Measurements from ENCODE around the gene RSBN1.
"Not testable (repeated sequence)": the region's sequence is repeated elsewhere in the genome, so short reads cannot be mapped to it uniquely, and the experiment has no call there.

Gene RSBN1

DNA sequence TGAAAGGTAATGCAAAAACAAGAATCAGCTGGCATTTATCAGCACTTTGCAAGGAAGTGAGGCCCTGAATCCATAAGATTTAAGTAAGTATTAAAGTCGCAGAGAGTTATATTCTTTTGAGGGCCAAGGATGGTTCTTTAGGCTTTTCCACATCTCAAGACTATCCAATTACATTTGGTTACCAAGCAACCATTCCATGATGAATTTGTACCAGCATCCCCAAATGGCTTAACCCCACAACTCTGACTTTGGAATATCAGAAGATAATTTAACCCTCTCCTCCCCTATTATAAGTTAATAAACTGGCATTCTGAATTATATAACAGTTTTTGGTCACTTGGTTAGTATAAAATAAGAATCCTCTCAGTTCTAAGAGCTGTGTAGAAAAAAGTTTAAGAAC lies 55.8 kb downstream of the RSBN1 start:
- H3K27ac Mint-ChIP-seq, result no peak overlapping the region
- peaks cover 29% of the 10 kb centered on the region for H3K4me1 Mint-ChIP-seq (ENCODE audit: low read depth)
- peaks cover 16% of the 10 kb centered on the region for H3K36me3 Mint-ChIP-seq (ENCODE audit: low read depth)
- no peaks in the 10 kb centered on the region for H3K27me3 Mint-ChIP-seq (ENCODE audit: low read depth)
- peak overlapping the region; percentile 94 for H3K4me3 Mint-ChIP-seq
- H3K9me3 Mint-ChIP-seq, result no peaks in the 10 kb centered on the region

- H3K9me3 Mint-ChIP-seq; H3K27me3 Mint-ChIP-seq (ENCODE audit: low read depth); H3K27ac Mint-ChIP-seq; H3K4me3 Mint-ChIP-seq: not testable (repeated sequence)
- Mint-ChIP-seq H3K4me1 (ENCODE audit: low read depth) (peaks cover 25% of the 10 kb centered on the region), H3K36me3 (ENCODE audit: low read depth) (peaks cover 16% of the 10 kb centered on the region)
Measured at GRCh38 chr1:113753333-113753732, 58.9 kb downstream of the RSBN1 start.

GRCh38 chr1:113751516-113751915 lies 60.8 kb downstream of the RSBN1 start:
- H3K27ac Mint-ChIP-seq, result no peak overlapping the region
- H3K4me1 Mint-ChIP-seq (ENCODE audit: low read depth), result peaks cover 13% of the 10 kb centered on the region

DNA sequence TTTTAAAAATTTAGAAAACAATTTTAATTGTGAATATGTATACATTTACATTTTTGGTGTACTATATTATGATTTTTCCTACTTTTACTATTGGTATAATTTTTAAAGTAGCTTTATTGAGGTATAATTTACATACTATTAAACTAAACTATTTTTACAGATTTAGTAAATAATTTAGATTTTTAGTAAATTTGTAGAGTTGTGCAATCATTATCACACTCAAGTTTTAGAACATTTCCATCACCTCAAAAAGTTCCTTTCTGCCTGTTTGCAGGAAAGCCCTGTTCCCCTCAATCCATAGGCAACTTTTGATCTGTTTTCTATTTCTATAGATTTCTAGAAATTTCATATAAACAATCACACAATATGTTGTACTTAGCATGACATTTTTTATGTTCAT lies 61.2 kb downstream of the RSBN1 start:
- H3K4me3 Mint-ChIP-seq, result no peak overlapping the region
- no peaks in the 10 kb centered on the region for H3K27me3 Mint-ChIP-seq (ENCODE audit: low read depth)
- H3K4me1 Mint-ChIP-seq (ENCODE audit: low read depth), result peaks cover 9% of the 10 kb centered on the region
- no peak overlapping the region for H3K27ac Mint-ChIP-seq
- H3K36me3 Mint-ChIP-seq (ENCODE audit: low read depth), result peaks cover 15% of the 10 kb centered on the region
- H3K9me3 Mint-ChIP-seq, result no peaks in the 10 kb centered on the region

More at GRCh38 chr1:113751516-113751915, 60.8 kb downstream of the RSBN1 start:
- H3K27me3 Mint-ChIP-seq (ENCODE audit: low read depth), result no peaks in the 10 kb centered on the region
- no peaks in the 10 kb centered on the region for H3K9me3 Mint-ChIP-seq
- H3K4me3 Mint-ChIP-seq, result no peak overlapping the region
- peaks cover 15% of the 10 kb centered on the region for H3K36me3 Mint-ChIP-seq (ENCODE audit: low read depth)

GRCh38 chr1:113749402-113749801 lies 62.9 kb downstream of the RSBN1 start:
- Mint-ChIP-seq H3K27me3 (ENCODE audit: low read depth) (no peaks in the 10 kb centered on the region), H3K27ac (no peak overlapping the region), H3K36me3 (ENCODE audit: low read depth) (peaks cover 7% of the 10 kb centered on the region), H3K4me3 (no peak overlapping the region), H3K4me1 (ENCODE audit: low read depth) (peaks cover 7% of the 10 kb centered on the region), H3K9me3 (no peaks in the 10 kb centered on the region)

DNA sequence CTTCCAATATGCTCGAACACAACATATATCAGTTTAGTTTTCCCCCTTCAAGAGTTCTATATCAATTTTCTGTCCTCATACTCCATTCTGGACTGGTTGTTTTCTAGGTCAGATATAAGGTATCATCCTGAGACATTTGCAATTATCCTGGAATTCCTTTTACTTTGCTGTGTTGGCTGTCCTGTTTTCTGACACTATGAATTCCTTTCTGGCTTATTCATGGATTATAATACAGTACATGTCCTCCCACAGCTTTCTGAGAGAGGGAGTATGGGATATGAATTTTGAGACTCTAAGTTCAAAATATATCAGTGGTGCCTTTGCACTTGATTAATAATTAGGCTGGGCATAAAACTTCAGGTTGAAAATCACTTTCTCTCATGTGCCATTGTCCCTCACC lies 64.9 kb downstream of the RSBN1 start:
- no peaks in the 10 kb centered on the region for H3K27me3 Mint-ChIP-seq (ENCODE audit: low read depth)
- H3K27ac Mint-ChIP-seq, result no peak overlapping the region
- H3K36me3 Mint-ChIP-seq (ENCODE audit: low read depth), result peaks cover 6% of the 10 kb centered on the region
- no peaks in the 10 kb centered on the region for H3K9me3 Mint-ChIP-seq
- H3K4me3 Mint-ChIP-seq, result no peak overlapping the region
- H3K4me1 Mint-ChIP-seq (ENCODE audit: low read depth), result peaks cover 16% of the 10 kb centered on the region

- Mint-ChIP-seq H3K4me3 (no peak overlapping the region), H3K4me1 (ENCODE audit: low read depth) (peaks cover 18% of the 10 kb centered on the region), H3K27ac (no peak overlapping the region), H3K36me3 (ENCODE audit: low read depth) (peaks cover 11% of the 10 kb centered on the region), H3K27me3 (ENCODE audit: low read depth) (no peaks in the 10 kb centered on the region), H3K9me3 (no peaks in the 10 kb centered on the region)
Measured at GRCh38 chr1:113745425-113745824, 66.9 kb downstream of the RSBN1 start.

GRCh38 chr1:113744114-113744513 lies 68.2 kb downstream of the RSBN1 start:
- Mint-ChIP-seq H3K4me1 (ENCODE audit: low read depth) (peaks cover 18% of the 10 kb centered on the region), H3K4me3 (no peak overlapping the region), H3K36me3 (ENCODE audit: low read depth) (peaks cover 12% of the 10 kb centered on the region), H3K27me3 (ENCODE audit: low read depth) (no peaks in the 10 kb centered on the region), H3K27ac (no peak overlapping the region), H3K9me3 (no peaks in the 10 kb centered on the region)

DNA sequence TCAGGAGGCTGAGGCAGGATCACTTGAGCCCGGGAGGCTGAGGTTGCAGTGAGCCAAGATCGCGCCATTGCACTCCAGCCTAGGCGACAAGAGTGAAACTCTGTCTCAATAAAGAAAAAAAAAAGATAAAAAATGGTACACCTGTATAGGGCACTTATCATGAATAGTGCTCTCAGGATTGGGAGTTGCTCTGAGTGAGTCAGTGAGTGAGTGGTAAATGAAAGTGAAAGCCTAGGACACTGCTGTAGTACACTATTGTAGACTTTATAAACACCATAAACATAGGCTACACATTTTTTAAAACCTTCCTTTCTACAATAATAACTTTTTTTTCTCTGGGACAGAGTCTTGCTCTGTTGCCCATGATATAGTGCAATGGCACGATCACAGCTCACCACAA lies 69.8 kb downstream of the RSBN1 start:
- no peaks in the 10 kb centered on the region for H3K27me3 Mint-ChIP-seq (ENCODE audit: low read depth)
- no peaks in the 10 kb centered on the region for H3K9me3 Mint-ChIP-seq
- H3K36me3 Mint-ChIP-seq (ENCODE audit: low read depth), result peaks cover 11% of the 10 kb centered on the region
- H3K27ac Mint-ChIP-seq, result peak overlapping the region; percentile 75
- peaks cover 18% of the 10 kb centered on the region for H3K4me1 Mint-ChIP-seq (ENCODE audit: low read depth)
- no peak overlapping the region for H3K4me3 Mint-ChIP-seq

GRCh38 chr1:113734357-113735055 lies 77.8 kb downstream of the RSBN1 start:
- no peaks in the 10 kb centered on the region for H3K27me3 Mint-ChIP-seq (ENCODE audit: low read depth)
- H3K36me3 Mint-ChIP-seq (ENCODE audit: low read depth), result peaks cover 13% of the 10 kb centered on the region
- H3K4me1 Mint-ChIP-seq (ENCODE audit: low read depth), result peaks cover 13% of the 10 kb centered on the region
- no peaks in the 10 kb centered on the region for H3K9me3 Mint-ChIP-seq
- H3K4me3 Mint-ChIP-seq, result no peak overlapping the region
- H3K27ac Mint-ChIP-seq, result peak overlapping the region; percentile 69

DNA sequence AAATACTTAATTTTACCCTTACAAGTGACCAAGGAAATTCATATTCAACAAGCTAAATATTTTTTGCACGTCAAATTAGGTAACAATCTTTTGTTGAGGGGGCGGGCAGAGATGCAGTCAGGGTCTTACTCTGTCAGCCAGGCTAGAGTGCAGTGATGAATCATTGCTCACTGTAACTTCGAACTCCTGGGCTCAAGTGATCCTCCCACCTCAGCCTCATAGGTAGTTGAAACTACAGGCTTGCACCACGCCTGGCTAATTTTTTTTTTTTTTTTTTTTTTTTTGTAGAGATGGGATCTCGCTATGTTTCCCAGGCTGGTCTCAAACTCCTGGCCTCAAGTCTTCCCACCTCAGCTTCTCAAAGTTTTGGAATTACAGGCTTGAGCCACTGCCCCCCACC lies 79.5 kb downstream of the RSBN1 start:
- Mint-ChIP-seq H3K4me3 (no peak overlapping the region), H3K27me3 (ENCODE audit: low read depth) (no peaks in the 10 kb centered on the region), H3K27ac (no peak overlapping the region), H3K9me3 (no peaks in the 10 kb centered on the region), H3K4me1 (ENCODE audit: low read depth) (peaks cover 13% of the 10 kb centered on the region), H3K36me3 (ENCODE audit: low read depth) (peaks cover 22% of the 10 kb centered on the region)

- peaks cover 58% of the 10 kb centered on the region for H3K36me3 Mint-ChIP-seq (ENCODE audit: low read depth)
- no peak overlapping the region for H3K4me3 Mint-ChIP-seq
- peaks cover 32% of the 10 kb centered on the region for H3K9me3 Mint-ChIP-seq
- H3K4me1 Mint-ChIP-seq (ENCODE audit: low read depth), result no peaks in the 10 kb centered on the region
- H3K27me3 Mint-ChIP-seq (ENCODE audit: low read depth), result no peaks in the 10 kb centered on the region
- no peak overlapping the region for H3K27ac Mint-ChIP-seq
Measured at GRCh38 chr1:113721010-113721409, 91.3 kb downstream of the RSBN1 start.

DNA sequence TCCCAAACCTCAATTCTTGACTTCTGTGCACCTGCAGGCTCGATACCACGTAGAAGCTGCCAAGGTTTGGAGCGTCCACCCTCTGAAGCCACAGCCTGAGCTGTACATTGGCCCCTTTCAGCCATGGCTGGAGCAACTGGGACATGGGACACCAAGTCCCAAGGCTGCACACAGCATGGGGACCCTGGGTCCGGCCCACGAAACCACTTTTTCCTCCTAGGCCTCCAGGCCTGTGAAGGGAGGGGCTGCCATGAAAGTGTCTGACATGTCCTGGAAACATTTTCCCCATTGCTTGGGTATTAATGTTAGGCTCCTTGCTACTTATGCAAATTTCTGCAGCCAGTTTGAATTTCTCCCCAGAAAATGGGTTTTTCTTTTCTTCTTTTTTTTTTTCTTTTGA lies 93.7 kb downstream of the RSBN1 start:
- not testable (repeated sequence) for H3K27me3 Mint-ChIP-seq (ENCODE audit: low read depth); H3K27ac Mint-ChIP-seq; H3K4me3 Mint-ChIP-seq; H3K4me1 Mint-ChIP-seq (ENCODE audit: low read depth)
- Mint-ChIP-seq H3K9me3 (peaks cover 32% of the 10 kb centered on the region), H3K36me3 (ENCODE audit: low read depth) (peaks cover 58% of the 10 kb centered on the region)

- H3K4me1 Mint-ChIP-seq (ENCODE audit: low read depth); H3K4me3 Mint-ChIP-seq; H3K27me3 Mint-ChIP-seq (ENCODE audit: low read depth); H3K27ac Mint-ChIP-seq: not testable (repeated sequence)
- Mint-ChIP-seq H3K36me3 (ENCODE audit: low read depth) (peaks cover 55% of the 10 kb centered on the region), H3K9me3 (peaks cover 32% of the 10 kb centered on the region)
Measured at GRCh38 chr1:113717506-113717905, 94.8 kb downstream of the RSBN1 start.

GRCh38 chr1:113714606-113715269 lies 97.5 kb downstream of the RSBN1 start:
- Mint-ChIP-seq H3K9me3 (peaks cover 18% of the 10 kb centered on the region), H3K36me3 (ENCODE audit: low read depth) (peaks cover 39% of the 10 kb centered on the region), H3K4me1 (ENCODE audit: low read depth) (no peaks in the 10 kb centered on the region), H3K4me3 (no peak overlapping the region), H3K27me3 (ENCODE audit: low read depth) (no peaks in the 10 kb centered on the region), H3K27ac (no peak overlapping the region)

All from T-helper 1 cell treated with Interleukin-12 subunit alpha and Interleukin-12 subunit beta and Interleukin-4 antibody, amounts not matched to agents 30 μg/mL and 1 μg/mL, for 36 hours (primary cell).